ENCODE data around the gene TNFSF13.

TNFSF13 gene

DNA sequence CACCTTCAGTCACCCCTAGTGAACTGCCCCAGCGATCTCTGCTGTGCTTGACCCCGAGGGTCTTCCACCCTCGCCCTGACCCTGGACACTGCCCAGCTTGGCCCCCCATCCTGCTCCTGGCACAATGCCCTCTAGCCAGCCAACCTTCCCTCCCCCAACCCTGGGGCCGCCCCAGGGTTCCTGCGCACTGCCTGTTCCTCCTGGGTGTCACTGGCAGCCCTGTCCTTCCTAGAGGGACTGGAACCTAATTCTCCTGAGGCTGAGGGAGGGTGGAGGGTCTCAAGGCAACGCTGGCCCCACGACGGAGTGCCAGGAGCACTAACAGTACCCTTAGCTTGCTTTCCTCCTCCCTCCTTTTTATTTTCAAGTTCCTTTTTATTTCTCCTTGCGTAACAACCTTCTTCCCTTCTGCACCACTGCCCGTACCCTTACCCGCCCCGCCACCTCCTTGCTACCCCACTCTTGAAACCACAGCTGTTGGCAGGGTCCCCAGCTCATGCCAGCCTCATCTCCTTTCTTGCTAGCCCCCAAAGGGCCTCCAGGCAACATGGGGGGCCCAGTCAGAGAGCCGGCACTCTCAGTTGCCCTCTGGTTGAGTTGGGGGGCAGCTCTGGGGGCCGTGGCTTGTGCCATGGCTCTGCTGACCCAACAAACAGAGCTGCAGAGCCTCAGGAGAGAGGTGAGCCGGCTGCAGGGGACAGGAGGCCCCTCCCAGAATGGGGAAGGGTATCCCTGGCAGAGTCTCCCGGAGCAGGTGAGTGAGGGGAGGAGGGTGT lies at the start of gene TNFSF13:
Gene TNFSF13, plus strand, starts transcription at position 207 of the 776 bp plus-strand sequence. Its CDS starts 290 bp downstream, at position 497.
- DNase-seq (ENCODE audit: low spot score): no peak

- DNase-seq (ENCODE audit: low spot score): no peak
Observed at GRCh38 chr17:7508846-7509245, 49.7 kb upstream of the TNFSF13 start.

DNA sequence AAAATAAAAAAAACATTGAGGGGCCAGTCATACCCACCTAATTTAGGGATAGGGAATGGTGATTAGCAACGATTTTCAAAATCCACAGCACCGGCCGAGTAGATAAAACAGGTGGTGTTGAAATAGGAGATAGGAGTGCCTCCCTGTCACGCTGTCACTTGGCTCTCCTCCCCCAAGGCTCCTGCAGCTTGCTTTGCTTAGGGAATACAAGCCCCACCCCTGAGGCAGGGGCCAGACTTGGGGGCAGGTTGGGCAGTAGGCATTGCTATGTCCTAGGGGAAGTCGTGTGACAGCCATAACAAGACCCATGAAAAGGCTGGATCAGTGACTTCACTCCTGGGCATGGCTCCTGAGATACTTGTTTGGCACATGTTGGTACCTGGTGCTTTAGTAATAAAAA lies 48.6 kb upstream of the TNFSF13 start:
- no peak for DNase-seq (ENCODE audit: low spot score)

DNA sequence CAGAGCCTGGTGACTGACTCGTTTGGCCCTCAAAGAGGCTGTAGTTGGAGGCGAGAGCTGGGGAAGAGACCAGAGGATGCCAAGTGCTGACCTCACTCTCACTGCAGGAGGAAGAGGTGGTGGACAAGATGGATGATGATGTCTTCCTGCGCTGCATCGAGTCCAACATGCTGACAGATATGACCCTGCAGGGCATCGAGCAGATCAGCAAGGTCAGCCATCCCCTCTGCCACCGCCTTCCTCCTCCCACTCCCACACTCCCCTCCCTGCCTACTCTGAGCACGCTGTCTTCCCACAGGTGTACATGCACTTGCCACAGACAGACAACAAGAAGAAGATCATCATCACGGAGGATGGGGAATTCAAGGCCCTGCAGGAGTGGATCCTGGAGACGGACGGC lies 47.4 kb upstream of the TNFSF13 start:
- DNase-seq (ENCODE audit: low spot score): no peak

DNA sequence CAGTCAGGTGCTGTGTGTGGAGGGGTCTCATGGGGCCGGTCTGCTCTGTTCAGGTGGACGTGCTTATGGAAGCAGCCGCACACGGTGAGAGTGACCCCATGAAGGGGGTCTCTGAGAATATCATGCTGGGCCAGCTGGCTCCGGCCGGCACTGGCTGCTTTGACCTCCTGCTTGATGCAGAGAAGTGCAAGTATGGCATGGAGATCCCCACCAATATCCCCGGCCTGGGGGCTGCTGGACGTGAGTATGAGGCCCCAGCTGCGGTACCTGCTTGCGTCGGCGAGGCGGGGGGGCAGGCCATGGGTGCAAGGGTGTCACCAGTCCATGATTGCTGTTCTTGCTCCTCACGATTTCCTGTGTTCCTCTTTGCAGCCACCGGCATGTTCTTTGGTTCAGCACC lies 46.4 kb upstream of the TNFSF13 start:
- DNase-seq (ENCODE audit: low spot score): no peak

- DNase-seq (ENCODE audit: low spot score): no peak
Observed at GRCh38 chr17:7512824-7513540, 45.6 kb upstream of the TNFSF13 start.

- no peak for DNase-seq (ENCODE audit: low spot score)
Observed at GRCh38 chr17:7513850-7514419, 44.6 kb upstream of the TNFSF13 start.

GRCh38 chr17:7515911-7516610 lies 42.5 kb upstream of the TNFSF13 start:
- no peak for DNase-seq (ENCODE audit: low spot score)

DNA sequence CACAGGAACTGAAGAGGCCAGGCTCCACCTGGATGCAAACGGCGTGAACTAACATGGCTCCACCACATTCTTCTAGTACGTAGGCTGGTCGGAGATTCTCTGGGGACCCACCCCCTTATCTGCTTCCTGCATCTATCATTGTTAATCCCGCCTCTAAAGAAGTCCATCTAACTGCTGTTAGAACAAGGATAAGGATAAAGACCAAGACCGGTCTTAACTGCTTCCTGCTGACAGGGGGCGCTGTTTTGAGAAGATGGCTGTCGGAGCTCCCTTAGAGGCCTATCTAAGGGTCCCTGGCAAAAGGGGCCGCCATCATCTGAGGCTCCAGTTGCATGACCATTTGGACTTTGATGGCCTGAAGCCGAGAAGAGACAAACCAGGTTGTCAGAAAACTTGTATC lies 35.5 kb upstream of the TNFSF13 start:
- DNase-seq (ENCODE audit: low spot score): no peak

- DNase-seq (ENCODE audit: low spot score): no peak
Observed at GRCh38 chr17:7528842-7529241, 29.7 kb upstream of the TNFSF13 start.

DNA sequence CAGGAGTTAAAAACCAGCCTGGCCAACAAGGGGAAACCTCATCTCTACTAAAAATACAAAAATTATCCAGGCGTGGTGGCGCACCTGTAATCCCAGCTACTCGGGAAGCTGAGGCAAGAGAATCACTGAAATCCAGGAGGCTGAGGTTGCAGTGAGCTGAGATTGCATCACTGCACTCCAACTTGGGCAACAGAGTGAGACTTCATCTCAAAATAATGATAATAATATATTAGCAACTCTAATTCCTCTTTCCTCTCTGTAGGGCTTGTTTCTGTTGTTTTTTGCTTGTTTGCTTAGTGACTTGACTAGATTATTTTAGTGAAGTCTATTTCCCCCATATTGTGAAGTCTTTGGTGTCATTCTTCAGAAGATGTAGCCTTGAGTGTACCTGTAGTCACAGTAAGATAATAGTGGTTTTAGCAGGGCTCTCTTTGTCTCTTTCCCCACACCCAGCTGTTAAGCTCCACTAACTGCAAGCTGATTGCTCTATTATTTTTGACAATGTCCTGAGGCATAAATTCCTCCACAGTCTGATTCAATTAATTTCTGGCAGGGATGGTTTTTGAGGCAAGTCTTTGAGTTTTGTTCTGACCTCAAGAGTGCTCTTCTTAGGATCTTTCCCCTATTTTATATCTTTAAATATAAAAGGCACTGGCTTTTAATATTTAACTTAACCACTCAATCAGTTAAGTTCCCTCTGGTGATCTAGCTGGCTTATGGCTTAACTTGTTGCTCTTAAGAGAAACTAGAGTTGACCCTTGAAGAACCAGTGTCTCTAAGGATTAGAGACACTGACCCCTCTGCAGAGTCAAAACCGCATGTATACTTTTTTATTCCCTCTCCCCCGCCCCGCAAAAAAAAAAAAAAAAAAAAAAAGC lies 28.3 kb upstream of the TNFSF13 start:
- no peak for DNase-seq (ENCODE audit: low spot score)

DNA sequence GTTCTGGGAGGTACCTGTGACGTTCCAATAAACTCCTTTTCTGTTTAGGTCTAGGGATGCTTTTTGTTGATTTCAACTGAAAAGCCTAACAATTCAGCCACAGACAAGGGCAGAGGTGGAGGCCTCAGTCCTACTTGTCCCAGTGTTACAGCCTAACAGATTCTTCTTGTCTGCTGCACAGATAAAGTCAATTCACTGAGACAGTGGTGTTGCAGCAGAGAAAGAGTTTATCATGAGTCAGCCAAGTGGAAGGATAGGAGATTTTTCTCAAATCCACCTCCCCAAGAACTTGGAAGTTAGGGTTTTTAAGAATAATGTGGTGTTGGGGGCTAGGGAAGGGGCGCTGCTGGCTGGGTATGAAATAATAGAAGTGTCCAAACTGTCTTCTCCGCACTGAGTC lies 20.5 kb upstream of the TNFSF13 start:
- no peak for DNase-seq (ENCODE audit: low spot score)

- no peak for DNase-seq (ENCODE audit: low spot score)
Observed at GRCh38 chr17:7538891-7539545, 19.5 kb upstream of the TNFSF13 start.

GRCh38 chr17:7541074-7541621 lies 17.4 kb upstream of the TNFSF13 start:
- no peak for DNase-seq (ENCODE audit: low spot score)

DNA sequence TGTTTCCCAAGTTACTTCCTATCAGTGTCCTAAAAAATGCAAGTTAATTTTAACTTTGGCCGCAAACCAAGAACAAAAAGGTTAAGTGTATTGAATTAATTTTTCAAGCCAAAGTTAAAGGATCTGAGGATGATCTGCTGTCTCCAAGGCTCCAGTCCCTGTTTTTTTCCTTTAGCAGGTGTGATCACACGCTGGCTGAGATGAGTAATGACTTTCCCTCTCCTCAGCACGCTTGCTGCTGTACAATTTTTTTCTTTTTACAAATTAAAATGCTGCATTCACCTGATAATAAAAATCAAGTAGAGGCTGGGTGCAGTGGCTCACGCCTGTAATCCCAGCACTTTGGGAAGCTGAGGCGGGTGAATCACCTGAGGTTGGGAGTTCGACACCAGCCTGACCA lies 13.6 kb upstream of the TNFSF13 start:
- DNase-seq (ENCODE audit: low spot score): no peak

- DNase-seq (ENCODE audit: low spot score): peak; percentile 59
Observed at GRCh38 chr17:7548585-7549400, 9.8 kb upstream of the TNFSF13 start, which contains the start of gene TNFSF12. Gene TNFSF12, plus strand, starts transcription at chr17:7549058. Its CDS starts 96 bp downstream, at chr17:7549154.

DNA sequence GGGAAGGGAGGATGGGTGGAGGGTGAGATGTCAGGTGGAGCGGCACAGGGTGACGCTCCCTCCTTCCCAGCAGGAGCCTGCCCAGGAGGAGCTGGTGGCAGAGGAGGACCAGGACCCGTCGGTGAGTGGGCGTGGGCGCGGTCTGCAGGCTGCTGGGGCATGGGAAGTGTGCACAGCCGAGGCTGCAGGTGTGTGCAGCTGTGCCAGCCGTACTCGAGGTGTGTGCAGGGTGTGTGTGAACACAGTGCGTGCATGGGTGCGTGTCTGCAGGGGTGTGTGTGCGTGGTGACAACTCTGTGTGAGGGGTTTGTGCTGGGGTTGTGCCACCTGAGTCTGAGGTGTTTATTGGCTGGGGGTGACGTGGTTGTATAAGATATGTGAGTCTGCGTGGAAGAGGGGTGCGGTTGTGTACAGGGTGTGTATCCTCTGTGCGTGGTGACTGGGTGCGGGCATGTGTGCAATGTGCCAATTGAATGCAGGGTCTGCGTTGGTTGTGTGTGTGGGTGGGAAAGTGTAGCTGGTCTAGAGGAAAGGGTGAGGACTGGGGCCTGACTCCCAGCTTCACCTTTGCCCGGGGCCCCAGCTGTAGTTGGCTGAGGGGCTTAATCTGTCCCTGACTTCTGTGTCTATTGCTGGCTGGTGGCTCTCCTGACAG lies 9.0 kb upstream of the TNFSF13 start:
- DNase-seq (ENCODE audit: low spot score): no peak

DNA sequence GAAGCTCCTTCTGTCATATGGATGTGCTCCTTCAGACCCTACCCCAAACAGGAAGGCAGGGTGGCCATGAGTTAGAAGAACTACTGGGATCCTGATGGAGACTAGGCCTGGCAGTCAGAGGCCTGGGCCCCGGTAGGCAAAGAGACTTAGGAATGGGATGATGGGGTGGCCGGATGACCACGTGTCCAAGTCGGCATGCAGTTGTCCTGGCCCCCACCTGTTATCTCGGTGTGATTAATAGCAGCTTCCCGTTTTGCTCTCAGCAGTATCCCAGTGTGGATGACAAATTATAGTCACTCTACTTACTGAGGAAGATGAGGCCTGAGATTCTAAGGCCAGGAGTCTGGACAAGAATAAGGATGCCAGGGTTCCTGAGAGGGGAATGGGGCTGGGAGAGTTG lies 8.2 kb upstream of the TNFSF13 start:
- DNase-seq (ENCODE audit: low spot score): no peak

- DNase-seq (ENCODE audit: low spot score): no peak
Observed at GRCh38 chr17:7551396-7551795, 7.2 kb upstream of the TNFSF13 start.

All from AG08395 (cell line).